ENCODE results near the gene ARHGAP28.
A peak's percentile ranks its signal among the peaks of the same experiment; 100 is the strongest.

The ARHGAP28 gene

GRCh38 chr18:6729247-6730091 is at the start of gene ARHGAP28:
TSS of gene ARHGAP28 (plus strand) at chr18:6729716. CDS start at chr18:6729822, 106 bp downstream.
- DNase-seq = peak; percentile 51

GRCh38 chr18:6681331-6681875 is 48.1 kb upstream of the ARHGAP28 start:
- DNase-seq = no peak

GRCh38 chr18:6682437-6683111 is 46.9 kb upstream of the ARHGAP28 start:
- DNase-seq = no peak

- DNase-seq = no peak
Observed at GRCh38 chr18:6683112-6683876, 46.2 kb upstream of the ARHGAP28 start.

- DNase-seq = no peak
Observed at GRCh38 chr18:6687676-6688075, 41.8 kb upstream of the ARHGAP28 start.

GRCh38 chr18:6708890-6709289 is 20.6 kb upstream of the ARHGAP28 start:
- no peak for DNase-seq

- DNase-seq = no peak
Observed at GRCh38 chr18:6711467-6711866, 18.0 kb upstream of the ARHGAP28 start.

- no peak for DNase-seq
Observed at GRCh38 chr18:6712401-6712800, 17.1 kb upstream of the ARHGAP28 start.

GRCh38 chr18:6714010-6714409 is 15.5 kb upstream of the ARHGAP28 start:
- no peak for DNase-seq

GRCh38 chr18:6718267-6718666 is 11.2 kb upstream of the ARHGAP28 start:
- no peak for DNase-seq

- no peak for DNase-seq
Observed at GRCh38 chr18:6719098-6719846, 10.2 kb upstream of the ARHGAP28 start.

- DNase-seq = no peak
Observed at GRCh38 chr18:6719910-6720683, 9.4 kb upstream of the ARHGAP28 start.

GRCh38 chr18:6721755-6722154 is 7.8 kb upstream of the ARHGAP28 start:
- no peak for DNase-seq

GRCh38 chr18:6722690-6723089 is 6.8 kb upstream of the ARHGAP28 start:
- no peak for DNase-seq

- DNase-seq = no peak
Observed at GRCh38 chr18:6724331-6724730, 5.2 kb upstream of the ARHGAP28 start.

GRCh38 chr18:6728331-6728730 is 1.2 kb upstream of the ARHGAP28 start:
- no peak for DNase-seq

GRCh38 chr18:6728809-6729246 is 688 bp upstream of the ARHGAP28 start:
- DNase-seq = no peak

GRCh38 chr18:6730416-6731221 is 1.1 kb downstream of the ARHGAP28 start:
- no peak for DNase-seq

- no peak for DNase-seq
Observed at GRCh38 chr18:6731222-6731596, 1.7 kb downstream of the ARHGAP28 start.

- DNase-seq = no peak
Observed at GRCh38 chr18:6732952-6733351, 3.4 kb downstream of the ARHGAP28 start.

GRCh38 chr18:6733758-6734157 is 4.2 kb downstream of the ARHGAP28 start:
- no peak for DNase-seq

Data from activated CD4-positive, alpha-beta T cell treated with anti-CD3 and anti-CD28 coated beads, Interleukin-10, Interleukin-2, amounts not matched to agents 100 ng/mL and 50 ng/mL, durations not matched to agents 16 hours and 8 hours (primary cell).